Germinal center (tissue), 1 donor: ENCODE results near the gene C12orf54.
"Not testable (repeated sequence)": the region's sequence is repeated elsewhere in the genome, so short reads cannot be mapped to it uniquely, and the experiment has no call there.

Experiments
- DNase-seq: peaks from one replicate; pipeline ENCODE4 v3.0.0; 2012; ENCODE audit warnings: mixed read lengths, low spot score

The C12orf54 gene

DNA sequence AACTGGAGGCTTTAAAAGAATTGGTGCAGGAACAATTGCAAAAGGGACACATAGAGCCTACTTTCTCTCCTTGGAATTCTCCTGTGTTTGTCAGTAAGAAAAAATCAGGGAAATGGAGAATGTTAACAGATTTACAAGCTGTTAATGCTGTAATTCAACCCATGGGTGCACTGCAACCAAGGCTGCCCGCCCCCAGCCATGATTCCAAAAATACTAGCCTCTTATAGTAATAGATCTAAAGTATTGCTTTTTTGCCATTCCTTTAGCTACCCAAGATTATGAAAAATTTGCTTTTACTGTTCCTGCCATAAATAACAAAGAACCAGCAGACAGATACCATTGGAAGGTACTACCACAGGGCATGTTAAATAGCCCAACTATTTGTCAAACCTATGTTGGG is 27.8 kb downstream of the C12orf54 start:
- no peak for DNase-seq

DNA sequence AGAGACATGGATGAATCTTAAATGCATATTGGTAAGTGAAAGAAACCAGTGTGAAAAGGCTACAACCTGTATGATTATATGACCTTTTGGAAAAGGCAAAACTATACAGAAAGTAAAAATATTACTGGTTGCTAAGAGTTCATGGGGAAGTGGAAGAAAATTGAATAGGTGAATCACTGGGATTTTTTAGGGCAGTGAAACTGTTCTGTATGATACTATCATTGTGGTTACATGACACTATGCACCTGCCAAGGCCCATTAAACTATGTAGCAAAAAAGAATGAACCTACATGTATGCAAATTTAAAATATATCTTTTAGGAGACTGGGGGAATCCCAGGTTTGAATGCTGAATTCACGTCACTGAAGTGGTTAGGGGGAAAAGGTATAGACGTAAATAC is 30.6 kb downstream of the C12orf54 start:
- DNase-seq = no peak

DNA sequence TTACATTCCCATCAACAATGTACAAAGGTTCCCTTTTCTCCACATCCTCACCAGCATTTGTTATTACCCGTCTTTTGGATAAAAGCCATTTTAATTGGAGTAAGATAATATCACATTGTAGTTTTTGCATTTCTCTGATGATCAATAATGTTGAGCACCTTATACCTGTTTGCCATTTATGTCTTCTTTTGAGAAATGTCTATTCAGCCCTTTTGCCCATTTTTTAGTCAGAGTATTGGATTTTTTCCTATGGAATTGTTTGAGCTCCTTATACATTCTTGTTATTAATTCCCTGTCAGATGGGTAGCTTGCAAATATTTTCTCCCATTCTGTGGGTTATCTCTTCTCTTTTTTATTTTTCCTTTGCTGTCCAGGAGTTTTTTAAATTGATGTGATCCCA is 32.4 kb downstream of the C12orf54 start:
- DNase-seq = no peak

DNA sequence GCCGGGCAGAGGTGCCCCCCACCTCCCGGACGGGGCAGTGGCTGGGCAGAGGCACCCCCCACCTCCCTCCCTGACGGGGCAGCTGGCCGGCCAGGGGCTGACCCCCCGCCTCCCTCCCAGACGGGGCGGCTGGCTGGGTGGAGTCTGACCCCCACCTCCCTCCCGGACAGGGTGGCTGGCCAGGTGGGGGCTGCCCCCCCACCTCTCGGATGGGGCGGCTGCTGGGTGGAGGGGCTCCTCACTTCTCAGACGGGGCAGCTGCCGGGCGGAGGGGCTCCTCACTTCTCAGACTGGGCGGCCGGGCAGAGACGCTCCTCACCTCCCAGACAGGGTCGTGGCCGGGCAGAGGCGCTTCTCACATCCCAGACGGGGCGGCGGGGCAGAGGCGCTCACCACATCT is 38.1 kb downstream of the C12orf54 start:
- DNase-seq = not testable (repeated sequence)

DNA sequence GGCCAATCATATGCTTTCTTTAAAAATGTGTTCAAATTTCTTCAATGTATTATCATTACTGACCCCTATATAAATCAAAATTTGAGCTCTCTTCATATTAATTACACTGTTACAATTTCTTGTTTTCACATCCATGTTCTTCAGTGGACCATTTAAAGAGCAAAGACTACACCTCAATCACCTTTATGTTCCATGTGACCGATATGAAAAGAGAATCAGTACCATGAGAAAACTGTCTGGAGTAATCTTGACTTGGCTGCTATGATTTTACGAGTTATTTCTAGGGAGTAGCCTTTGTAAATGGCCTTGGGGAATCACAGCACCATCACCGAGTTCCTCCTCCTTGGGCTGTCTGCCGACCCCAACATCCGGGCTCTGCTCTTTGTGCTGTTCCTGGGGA is 43.0 kb downstream of the C12orf54 start, which contains the start of gene OR8S1:
TSS of gene OR8S1 (plus strand) at position 301 of the 400 bp plus-strand sequence. CDS start at position 301, 0 bp downstream.
- no peak for DNase-seq

DNA sequence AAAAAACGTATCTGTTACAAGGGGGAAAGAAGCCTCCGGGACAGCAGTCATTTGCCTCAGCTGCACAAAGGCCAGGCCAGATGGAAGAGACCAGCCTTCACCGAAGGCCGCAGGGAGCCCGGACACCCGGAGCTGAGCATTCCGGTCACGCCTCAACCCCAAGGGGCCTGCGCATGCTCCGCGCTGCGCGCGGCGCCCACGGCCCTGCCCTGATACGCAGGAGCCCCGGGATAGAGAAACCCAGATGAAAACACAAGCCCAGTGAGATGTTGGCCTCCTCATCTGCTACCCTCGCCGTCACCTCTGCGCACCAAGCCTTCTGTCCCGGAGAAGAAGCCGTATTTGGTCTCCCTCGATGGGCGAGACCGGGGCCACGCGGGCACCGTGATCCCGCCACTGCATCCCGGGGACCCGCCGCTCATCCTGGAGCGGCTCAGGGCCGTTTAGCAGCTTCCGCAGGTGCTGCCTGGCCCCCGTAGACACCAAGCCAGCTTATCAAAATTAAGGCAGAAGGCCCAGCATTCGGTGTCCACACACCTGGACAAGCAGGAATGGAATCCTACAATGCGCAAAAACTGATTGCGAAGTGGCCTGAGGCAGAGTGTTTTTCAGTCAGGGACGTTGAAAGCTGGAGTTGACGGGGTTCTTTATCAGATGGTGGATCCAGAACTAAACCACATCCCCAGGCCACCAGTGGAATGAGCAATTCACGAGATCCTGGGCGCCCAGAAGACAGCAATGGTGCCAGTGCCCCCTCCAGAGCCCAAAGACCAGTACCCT is 45.8 kb downstream of the C12orf54 start:
- DNase-seq = no peak

DNA sequence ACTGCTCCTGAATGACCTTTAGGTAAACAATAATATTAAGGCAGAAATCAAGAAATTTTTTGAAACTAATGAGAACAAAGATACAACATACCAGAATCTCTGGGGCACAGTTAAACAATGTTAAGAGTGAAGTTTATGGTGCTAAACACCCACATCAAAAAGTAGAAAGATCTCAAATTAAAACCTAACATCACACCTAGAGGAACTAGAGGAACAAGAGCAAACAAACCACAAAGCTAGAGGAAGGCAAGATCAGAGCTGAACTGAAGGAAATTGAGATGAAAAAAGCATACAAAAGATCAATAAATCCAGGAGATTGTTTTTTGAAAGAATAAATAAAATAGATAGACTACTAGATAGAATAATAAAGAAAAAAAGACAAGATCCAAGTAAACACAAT is 50.3 kb downstream of the C12orf54 start:
- no peak for DNase-seq

DNA sequence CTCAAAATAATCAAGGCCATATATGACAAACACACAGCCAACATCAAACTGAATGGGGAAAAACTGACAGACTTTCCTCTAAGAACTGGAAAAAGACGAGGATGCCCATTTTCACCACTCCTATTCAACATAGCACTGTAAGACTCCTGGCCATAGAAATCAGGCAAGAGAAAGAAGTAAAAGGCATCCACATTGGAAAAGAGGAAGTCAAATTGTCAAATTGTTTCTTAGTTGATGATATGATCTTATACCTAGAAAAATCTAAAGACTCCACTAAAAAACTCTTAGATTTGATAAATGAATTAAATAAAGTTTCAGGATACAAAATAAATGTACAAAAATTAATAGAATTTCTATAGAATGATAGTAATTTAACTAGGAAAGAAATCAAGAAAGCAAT is 54.3 kb downstream of the C12orf54 start:
- no peak for DNase-seq

DNA sequence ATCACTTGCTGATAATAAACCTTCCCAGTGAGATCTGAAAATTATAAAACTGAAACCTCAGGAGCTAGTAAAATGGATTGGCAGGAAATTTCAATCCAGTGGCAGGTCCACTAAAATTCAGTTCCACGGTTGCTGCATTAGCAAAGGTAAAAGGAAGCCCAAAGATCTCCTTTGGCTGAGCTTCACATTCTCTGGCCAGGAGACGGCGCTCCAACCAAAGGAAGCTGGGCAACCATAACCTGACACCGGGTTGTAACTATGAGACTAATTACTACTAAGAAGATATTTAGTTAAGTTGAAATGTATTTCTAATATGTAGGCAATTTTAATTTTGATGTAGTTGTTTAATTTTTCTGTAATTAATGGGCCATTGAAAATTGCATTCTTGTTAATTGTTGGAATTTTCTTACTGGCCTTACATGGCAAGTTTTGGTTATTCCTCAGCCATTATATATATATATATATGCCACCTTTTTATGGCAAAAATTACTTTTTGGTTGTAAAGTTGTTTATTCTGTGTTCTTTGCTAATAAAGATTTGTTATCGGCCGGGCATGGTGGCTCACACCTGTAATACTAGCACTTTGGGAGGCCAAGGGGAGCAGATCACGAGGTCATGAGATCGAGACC is 60.1 kb downstream of the C12orf54 start:
- DNase-seq = peak; percentile 16

DNA sequence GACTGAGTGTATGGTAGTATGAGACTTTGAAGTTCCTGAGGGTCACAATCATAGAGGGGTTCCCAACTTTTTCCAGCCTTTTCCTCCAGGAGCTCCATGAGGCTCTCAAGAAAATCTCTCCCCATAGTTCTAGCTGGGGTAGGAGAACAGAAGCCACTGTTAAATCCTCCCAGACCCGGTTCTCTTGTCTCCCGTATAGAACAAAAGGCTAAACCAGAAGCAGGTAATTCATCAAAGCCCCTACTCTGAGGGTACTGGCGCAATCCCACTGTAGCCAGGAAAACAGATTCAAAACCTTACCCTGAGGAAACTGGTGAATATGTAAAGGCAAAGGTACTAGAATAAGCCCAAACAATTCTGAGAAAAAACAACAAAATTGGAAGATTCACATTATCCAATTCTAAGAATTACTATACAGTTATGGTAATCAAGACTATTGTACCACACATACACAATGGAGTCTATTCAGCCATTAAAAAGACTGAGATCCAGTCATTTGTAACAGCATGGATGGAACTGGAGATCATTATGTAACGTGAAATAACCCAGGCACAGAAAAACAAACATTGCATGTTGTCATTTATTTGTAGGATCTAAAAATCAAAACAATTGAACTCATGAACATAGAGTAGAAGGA is 63.7 kb downstream of the C12orf54 start:
- no peak for DNase-seq
